K562 (cell line): Measurements from ENCODE around the gene LST1. TPM values are rescaled to one million over a fixed set of nuclear protein-coding genes. Genes with fewer than 3 reads are reported as not detected.
A peak's percentile ranks its signal among the peaks of the same experiment; 100 is the strongest.

ENCODE experiments used
- ATAC-seq: fragments of 200-7000 bp; cut with Tn5 transposase; 3 replicates; pipeline ENCODE4 v1.9.1; 2020; ENCODE audit warnings: moderate library complexity
- BruUV-seq: library from RNA; stranded (reverse); fragments of 400-500 nt; replicated peaks from 2 replicates; lab custom pipeline; 2021; lab: Mats Ljungman, UMichigan
- CTCF ChIA-PET: fragments of 300-600 bp; formaldehyde crosslinking; extraction: SDS; loops from one replicate; lab custom pipeline; 2021; ENCODE audit warnings: low intra/inter-chr PET ratio; lab: Yijun Ruan, JAX
- POLR2A ChIA-PET: fragments of 300-600, 350-650 bp; sonication (Branson Sonifier 250); formaldehyde crosslinking; extraction: SDS; loops from one replicate; lab custom pipeline; 2021; ENCODE audit warnings: antibody characterized with exemption, inconsistent platforms; lab: Yijun Ruan, JAX
- DNase-seq, 4 experiments: peaks; one replicate each; pipeline versions ENCODE4 v3.0.0 to v3.0.0-alpha.2; 2011 to 2018; ENCODE audit warnings: low spot score in 3 of 4, mixed read lengths in 3 of 4; ENCODE audit errors: extremely low read depth in 1 of 4
- FAIRE-seq: peaks from 2 replicates; lab custom pipeline; 2011; peaks lifted over from hg19 to GRCh38; lab: Jason Lieb, UNC
- H2AFZ ChIP-seq: 2 replicates; pipeline ENCODE4 v1.6.0; 2011; ENCODE audit warnings: low read depth, low read length, control low read depth, inconsistent platforms
- H3K27ac ChIP-seq: fragments of 200-600 bp; 3 replicates; pipeline ENCODE4 v1.8.0; 2011; ENCODE audit warnings: low read depth, mild to moderate bottlenecking, control low read depth, inconsistent platforms, low read length, moderate library complexity, mixed read lengths; ENCODE audit errors: extremely low read depth
- H3K27me3 ChIP-seq, 2 experiments: fragments of 300-600 bp in 1 of 2; 2 replicates in 1 of 2; 3 replicates in 1 of 2; pipeline versions ENCODE4 v1.6.0 to v1.8.0; 2011; ENCODE audit warnings: inconsistent platforms in 2 of 2, low read length in 2 of 2, mild to moderate bottlenecking in 1 of 2, mixed read lengths in 1 of 2, moderate library complexity in 1 of 2; ENCODE audit not compliant: control insufficient read depth in 2 of 2, insufficient read depth in 2 of 2
- H3K36me3 ChIP-seq: fragments of 300-600 bp; 3 replicates; pipeline ENCODE4 v1.8.0; 2011; ENCODE audit warnings: mild to moderate bottlenecking, low read length, inconsistent platforms; ENCODE audit not compliant: control insufficient read depth, insufficient read depth
- H3K4me1 ChIP-seq, 2 experiments: fragments of 200-600 bp in 1 of 2; replicated peaks in 1 of 2; 2 replicates in 1 of 2; 3 replicates in 1 of 2; pipeline versions ENCODE4 v1.5.1 to v1.8.0; 2011; ENCODE audit warnings: inconsistent platforms in 2 of 2, low read length in 2 of 2, mild to moderate bottlenecking in 1 of 2, mixed read lengths in 1 of 2, moderate library complexity in 1 of 2; ENCODE audit not compliant: control insufficient read depth in 2 of 2, insufficient read depth in 2 of 2
- H3K4me2 ChIP-seq: 2 replicates; pipeline ENCODE4 v1.6.1; 2011; ENCODE audit warnings: low read length, control low read depth, inconsistent platforms, mixed read lengths; ENCODE audit not compliant: insufficient read depth
- H3K4me3 ChIP-seq: fragments of 200-600 bp; sonication (generic), shearing (Covaris generic); 2 replicates; pipeline ENCODE4 v1.5.1; 2016; ENCODE audit warnings: control low read depth, inconsistent platforms
- H3K79me2 ChIP-seq: fragments of 200-600 bp; 3 replicates; pipeline ENCODE4 v1.8.0; 2011; ENCODE audit warnings: low read length, inconsistent platforms; ENCODE audit not compliant: control insufficient read depth, insufficient read depth
- H3K9ac ChIP-seq, 2 experiments: 2 replicates each; pipeline versions ENCODE4 v1.6.0 to v1.6.1; 2011; ENCODE audit warnings: low read depth in 2 of 2, low read length in 2 of 2, control low read depth in 1 of 2, inconsistent platforms in 1 of 2, mild to moderate bottlenecking in 1 of 2, mixed read lengths in 1 of 2; ENCODE audit not compliant: insufficient read depth in 1 of 2
- H3K9me1 ChIP-seq: one replicate; pipeline ENCODE4 v1.6.0; 2011; ENCODE audit warnings: inconsistent platforms, mild to moderate bottlenecking, low read length, moderate library complexity; ENCODE audit not compliant: control insufficient read depth, insufficient read depth
- H3K9me3 ChIP-seq: replicated peaks from 2 replicates; pipeline ENCODE4 v1.5.1; 2011; ENCODE audit warnings: low read depth, low read length, inconsistent platforms; ENCODE audit not compliant: control insufficient read depth, insufficient read depth
- H4K20me1 ChIP-seq: replicated peaks from 2 replicates; pipeline ENCODE4 v1.6.1; 2011; ENCODE audit warnings: low read length, inconsistent platforms, mixed read lengths; ENCODE audit not compliant: control insufficient read depth, insufficient read depth
- ADNP ChIP-seq: fragments of 200-800 bp; sonication (Bioruptor generic); IDR thresholded peaks from 2 replicates; pipeline ENCODE4 v1.6.1; 2016; ENCODE audit warnings: missing genetic modification characterization, missing compliant biosample characterization
- E2F5 ChIP-seq: sonication (generic); formaldehyde crosslinking; IDR thresholded peaks from 2 replicates; pipeline ENCODE4 v1.8.0; 2022; ENCODE audit warnings: mild to moderate bottlenecking, missing genetic modification reagents
- EZH2 ChIP-seq: IDR thresholded peaks from 2 replicates; pipeline ENCODE4 v1.6.1; 2012; ENCODE audit warnings: low read depth, mild to moderate bottlenecking, inconsistent platforms, low read length, borderline replicate concordance
- HDGF ChIP-seq: fragments of 450-650 bp; IDR thresholded peaks from 2 replicates; pipeline ENCODE4 v1.6.1; 2016
- MLX ChIP-seq, 2 experiments: fragments of 450-650 bp in 1 of 2; sonication (generic) in 1 of 2; formaldehyde crosslinking; conservative IDR thresholded peaks; 2 replicates each; pipeline versions ENCODE4 v1.4.0 to v1.8.1; 2020 to 2022; ENCODE audit warnings: mild to moderate bottlenecking in 1 of 2, missing genetic modification reagents in 1 of 2
- TEAD4 ChIP-seq, 2 experiments: sonication (generic) in 1 of 2; formaldehyde crosslinking in 1 of 2; IDR thresholded peaks; 2 replicates each; pipeline versions ENCODE4 v1.6.1 to v1.8.0; 2012 to 2022; ENCODE audit warnings: borderline replicate concordance in 1 of 2, inconsistent platforms in 1 of 2, low read length in 1 of 2, mild to moderate bottlenecking in 1 of 2, missing genetic modification reagents in 1 of 2
- TFAP4 ChIP-seq: sonication (generic); formaldehyde crosslinking; IDR thresholded peaks from 2 replicates; pipeline ENCODE4 v1.8.0; 2022; ENCODE audit warnings: missing genetic modification reagents, mild to moderate bottlenecking, moderate library complexity, borderline replicate concordance
- ZNF134 ChIP-seq: fragments of 250-450 bp; sonication (Bioruptor Pico); conservative IDR thresholded peaks from 2 replicates; pipeline ENCODE4 v1.4.0; 2020
- ZNF253 ChIP-seq: fragments of 250-450 bp; sonication (Bioruptor Pico); conservative IDR thresholded peaks from 2 replicates; pipeline ENCODE4 v1.6.1; 2021; ENCODE audit warnings: mild to moderate bottlenecking
- ZNF592 ChIP-seq: fragments of 450-650 bp; IDR thresholded peaks from 2 replicates; pipeline ENCODE4 v1.6.1; 2017; ENCODE audit warnings: antibody characterized with exemption, mild to moderate bottlenecking
- WGBS: fragments of 100-300 bp; shearing (Covaris generic); methylation state at CpG from one replicate; pipeline ENCODE4 v1.1.6; 2016; ENCODE audit warnings: low coverage, mixed read lengths; ENCODE audit not compliant: insufficient coverage; ENCODE audit errors: missing lambda C conversion rate; 5-methylcytosine and 5-hydroxymethylcytosine counted together
- in situ Hi-C: fragments of 300-500 bp; cut with MboI; formaldehyde crosslinking; loops from 4 replicates; pipeline ENCODE4 v1.15.0; 2018; ENCODE audit warnings: inconsistent platforms, mixed read lengths
- intact Hi-C: fragments of 100-400 bp; cut with micrococcal nuclease; formaldehyde crosslinking; loops from 2 replicates; pipeline ENCODE4 v1.14.2; 2022
- polyA plus RNA-seq, 8 experiments: library from polyadenylated mRNA; depleted of rRNA in 4 of 8; stranded (reverse) in 5 of 8; unstranded in 3 of 8; fragments of >200 nt; fragmentation: Nextera tagmentation in 2 of 8; fragmentation: Illumina TruSeq in 1 of 8; extraction: Ambion mirVana in 2 of 8; extraction: Trizol in 1 of 8; gene quantifications; 2 replicates each; pipeline versions ENCODE4 v1.2.1 to v1.2.3, GENCODE V29; 2011 to 2014; ENCODE audit warnings: inconsistent platforms in 1 of 8, missing spikeins in 1 of 8
- total RNA-seq, 7 experiments: library from RNA; depleted of rRNA in 6 of 7; stranded (reverse); fragments of >200 nt in 6 of 7; fragmentation: Illumina TruSeq in 2 of 7; extraction: Trizol in 2 of 7; gene quantifications; 2 replicates each; pipeline versions ENCODE4 v1.2.1 to v1.2.3, GENCODE V29; 2011 to 2021; ENCODE audit warnings: low replicate concordance in 1 of 7
- TF ChIP-seq, protein P1 (sequence below): sonication (generic); formaldehyde crosslinking; IDR thresholded peaks from 2 replicates; pipeline ENCODE4 v1.8.0; 2022; ENCODE audit warnings: mild to moderate bottlenecking, low read depth, missing genetic modification reagents
- TF ChIP-seq, protein P2 (sequence below): sonication (generic); IDR thresholded peaks from 2 replicates; pipeline ENCODE4 v1.6.1; 2016

The LST1 gene
- total and polyA plus RNA-seq, 9 of the 15 experiments (the other 6 are each of a cell fraction or from before 2014, with no cell fraction given): 0.82 to 7.8 (median 1.7) TPM

GRCh38 chr6:31548544-31548873 is 37.6 kb upstream of the LST1 start:
- in situ Hi-C loops (loop anchor here (5.0 to 25.0 kb wide), 3 partner anchors 49 to 1414 kb away; partner anchors contain the start of genes BRD2, C6orf47, GPANK1 and HLA-DMA), intact Hi-C loops (loop anchor here (10.0 kb wide), 1 partner anchor 226 kb away; the partner anchor contains the start of gene VWA7)
- H3K4me1 ChIP-seq: peaks cover 9 to 10% of the 10 kb centered on the region in 2 experiments; a peak in 4 of 5 replicates
- BruUV-seq: no TSS peak
- H3K9me1 ChIP-seq: no peaks in the 10 kb centered on the region
- WGBS: 72% methylated on average over 2 of the region's 2 CpGs
- peak overlapping the region; percentile 91 to 96 for H3K9ac ChIP-seq
- TF ChIP-seq E2F5 (peak; percentile 1; the same call in 1 of the 2 replicates), EZH2 (no peak), ZNF134 (CRISPR knock-in tag) (no peak), ADNP (no peak), ZNF592 (peak; percentile 54), TEAD4 (IDR thresholded peaks at IDR 0.05; ENCODE audit: low read length) (0 out of 2 replicates have a peak, but pooled peaks have one; percentile 1), TEAD4 (CRISPR knock-in tag; IDR thresholded peaks at IDR 0.05; ENCODE audit: borderline replicate concordance) (no peak), ZNF253 (no peak), MLX (CRISPR knock-in tag; conservative IDR thresholded peaks at IDR 0.05) (no peak), TFAP4 (CRISPR knock-in tag) (no peak), HDGF (0 out of 2 replicates have a peak, but pooled peaks have one; percentile 4)
- TF ChIP-seq, protein P1, sequence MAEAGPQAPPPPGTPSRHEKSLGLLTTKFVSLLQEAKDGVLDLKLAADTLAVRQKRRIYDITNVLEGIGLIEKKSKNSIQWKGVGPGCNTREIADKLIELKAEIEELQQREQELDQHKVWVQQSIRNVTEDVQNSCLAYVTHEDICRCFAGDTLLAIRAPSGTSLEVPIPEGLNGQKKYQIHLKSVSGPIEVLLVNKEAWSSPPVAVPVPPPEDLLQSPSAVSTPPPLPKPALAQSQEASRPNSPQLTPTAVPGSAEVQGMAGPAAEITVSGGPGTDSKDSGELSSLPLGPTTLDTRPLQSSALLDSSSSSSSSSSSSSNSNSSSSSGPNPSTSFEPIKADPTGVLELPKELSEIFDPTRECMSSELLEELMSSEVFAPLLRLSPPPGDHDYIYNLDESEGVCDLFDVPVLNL (CRISPR knock-in tag): 0 out of 2 replicates have a peak, but pooled peaks have one; percentile 6
- TF ChIP-seq, protein P2, sequence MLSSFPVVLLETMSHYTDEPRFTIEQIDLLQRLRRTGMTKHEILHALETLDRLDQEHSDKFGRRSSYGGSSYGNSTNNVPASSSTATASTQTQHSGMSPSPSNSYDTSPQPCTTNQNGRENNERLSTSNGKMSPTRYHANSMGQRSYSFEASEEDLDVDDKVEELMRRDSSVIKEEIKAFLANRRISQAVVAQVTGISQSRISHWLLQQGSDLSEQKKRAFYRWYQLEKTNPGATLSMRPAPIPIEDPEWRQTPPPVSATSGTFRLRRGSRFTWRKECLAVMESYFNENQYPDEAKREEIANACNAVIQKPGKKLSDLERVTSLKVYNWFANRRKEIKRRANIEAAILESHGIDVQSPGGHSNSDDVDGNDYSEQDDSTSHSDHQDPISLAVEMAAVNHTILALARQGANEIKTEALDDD: peak; percentile 58; the same call in 1 of the 2 replicates
- POLR2A ChIA-PET: interaction anchor here (0.6 to 5.7 kb wide), 17 partner anchors 10 to 288 kb away, joined by 3 to 38 read pairs (median 4); partner anchors contain the start of genes BAG6 and GPANK1
- H3K4me2 ChIP-seq: peak overlapping the region; percentile 96
- peak overlapping the region; percentile 76 for H2AFZ ChIP-seq
- H3K36me3 ChIP-seq: peaks cover 35% of the 10 kb centered on the region
- peaks cover 24% of the 10 kb centered on the region for H3K79me2 ChIP-seq
- H3K27me3 ChIP-seq: no peaks in the 10 kb centered on the region
- no peak for DNase-seq
- ATAC-seq: no peak
- peak overlapping the region; percentile 81 for H3K27ac ChIP-seq
- no peaks in the 10 kb centered on the region for H4K20me1 ChIP-seq
- H3K9me3 ChIP-seq: no peaks in the 10 kb centered on the region
- CTCF ChIA-PET: interaction anchor here (0.5 to 0.9 kb wide), 2 partner anchors 43 to 48 kb away, joined by 3 read pairs; no protein-coding TSS in a partner anchor
- no peak for FAIRE-seq
- H3K4me3 ChIP-seq: peak overlapping the region; percentile 52
